Activated T-cell treated with anti-CD3 and anti-CD28 coated beads, Interleukin-2, amount 50 U/mL, for 1 hour (primary cell): ENCODE data around the gene NPDC1.

Source experiments
- DNase-seq: peaks from one replicate; pipeline ENCODE4 v3.0.0-alpha.2; 2020

NPDC1 gene, protein sequence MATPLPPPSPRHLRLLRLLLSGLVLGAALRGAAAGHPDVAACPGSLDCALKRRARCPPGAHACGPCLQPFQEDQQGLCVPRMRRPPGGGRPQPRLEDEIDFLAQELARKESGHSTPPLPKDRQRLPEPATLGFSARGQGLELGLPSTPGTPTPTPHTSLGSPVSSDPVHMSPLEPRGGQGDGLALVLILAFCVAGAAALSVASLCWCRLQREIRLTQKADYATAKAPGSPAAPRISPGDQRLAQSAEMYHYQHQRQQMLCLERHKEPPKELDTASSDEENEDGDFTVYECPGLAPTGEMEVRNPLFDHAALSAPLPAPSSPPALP

DNA sequence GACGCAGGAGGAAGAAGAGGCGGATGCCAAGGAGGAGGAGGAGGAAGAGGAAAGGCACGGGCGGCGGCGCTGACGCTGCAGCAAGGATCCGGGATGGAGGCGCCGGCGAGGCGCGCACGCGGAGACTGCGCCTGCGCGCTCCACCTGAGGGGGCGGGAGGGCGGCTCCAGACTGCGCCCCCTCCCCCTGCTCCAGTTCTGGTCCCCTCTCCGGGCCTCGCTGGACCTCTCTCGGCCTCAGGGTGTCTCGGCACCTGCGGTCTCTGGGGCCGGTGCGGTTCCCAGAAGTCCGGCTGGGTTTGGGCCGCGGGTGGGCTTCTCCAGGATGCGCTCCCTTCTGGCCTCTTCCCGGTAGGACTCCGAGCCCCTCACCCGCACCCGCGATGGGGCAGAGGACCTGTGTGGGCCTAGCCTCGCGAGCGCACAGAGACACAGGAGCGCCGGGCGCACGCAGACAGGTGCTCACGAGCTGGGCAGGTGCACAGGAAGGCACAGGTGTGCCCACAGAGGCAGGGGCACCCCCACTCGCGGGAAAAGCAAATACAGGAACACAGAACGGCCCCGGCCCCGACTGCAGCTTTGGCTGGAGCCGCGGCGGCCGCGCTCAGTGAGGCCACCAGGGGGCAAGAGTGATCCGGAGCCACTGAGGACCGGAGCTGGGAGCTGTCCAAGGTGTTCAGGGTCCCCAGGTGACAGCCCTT, at the start of gene NPDC1:
NPDC1 (minus strand) TSS at position 90 of the 700 bp plus-strand sequence. CDS start 188 bp downstream, outside the sequence.
- DNase-seq: peak; percentile 83

DNA sequence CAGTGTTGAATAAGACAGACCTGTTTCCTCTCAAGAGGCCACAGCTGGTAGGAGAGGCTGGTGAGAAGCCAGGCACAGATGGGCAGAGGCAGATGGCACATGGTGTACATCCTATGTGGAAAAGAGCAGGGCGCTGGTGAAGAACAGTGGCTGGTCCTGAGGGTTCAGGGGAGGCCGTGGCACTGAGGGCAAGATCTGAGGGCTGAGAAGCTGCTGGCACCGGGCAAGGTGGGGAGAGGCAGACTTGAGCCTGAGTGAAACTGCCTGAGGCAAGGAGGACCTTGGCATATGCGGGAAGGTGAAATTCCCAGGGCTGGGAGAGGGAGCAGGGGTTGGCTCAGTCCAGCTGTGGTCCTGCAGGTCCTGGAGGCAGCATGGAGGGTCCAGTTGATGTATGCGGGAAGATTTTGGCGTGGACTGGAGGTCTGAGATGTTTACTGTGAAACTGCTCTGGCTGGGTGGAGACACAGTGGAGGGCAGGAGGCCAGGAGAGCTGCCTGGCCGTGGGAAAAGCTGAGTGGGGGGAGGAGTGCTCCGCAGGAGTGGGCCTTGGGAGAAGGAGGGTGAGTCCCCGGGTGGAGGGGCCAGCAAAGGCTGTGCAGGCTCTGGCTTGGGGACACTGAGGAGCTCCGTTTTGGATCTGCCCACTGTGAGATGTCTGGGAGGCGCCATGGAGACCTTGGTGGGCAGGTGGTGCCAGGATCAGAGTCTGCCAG, 43.4 kb upstream of the NPDC1 start:
- DNase-seq: no peak

DNA sequence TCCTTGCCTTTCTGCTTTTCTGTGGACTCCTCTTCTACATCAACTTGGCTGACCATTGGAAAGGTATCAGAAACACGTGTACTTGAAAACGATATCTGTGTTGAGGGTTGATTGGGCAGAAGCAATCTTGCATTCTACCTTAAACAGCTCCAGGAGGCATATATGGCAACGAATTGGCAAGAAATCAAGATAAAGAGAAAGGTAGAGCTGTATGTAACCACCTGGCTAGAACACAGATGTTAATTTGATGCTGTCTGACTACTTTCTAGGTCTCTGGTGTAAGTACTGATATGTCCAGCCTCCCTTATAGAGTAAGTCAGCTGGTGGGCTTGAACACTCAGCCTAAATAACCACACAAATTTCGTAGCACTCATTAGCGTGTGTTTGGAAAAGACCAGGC, 42.1 kb upstream of the NPDC1 start:
- DNase-seq: no peak

DNA sequence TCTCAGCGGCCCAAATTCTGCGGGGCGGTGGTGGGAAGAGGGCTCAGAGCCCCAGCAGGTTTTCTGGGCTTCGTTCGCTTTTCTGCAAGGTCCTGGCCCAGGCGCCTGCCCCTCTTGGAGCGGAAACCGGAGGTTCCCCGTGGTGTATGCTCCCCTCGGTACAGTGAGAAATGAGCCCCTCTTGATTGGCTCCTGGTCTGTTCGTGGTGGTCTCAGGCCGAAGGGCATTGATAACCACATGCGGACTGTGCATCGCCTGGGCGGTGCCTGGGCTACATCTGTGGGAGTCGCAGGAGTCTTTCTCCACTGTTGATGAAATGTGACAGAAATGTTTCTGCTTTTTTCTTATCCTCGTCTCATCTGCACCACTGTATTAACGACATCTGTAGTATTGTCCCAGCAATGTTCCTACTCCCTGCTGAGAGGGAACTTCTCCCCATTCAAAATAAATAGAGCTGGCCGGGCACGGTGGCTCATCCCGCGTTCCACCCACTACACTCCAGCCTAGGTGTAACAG, 41.5 kb upstream of the NPDC1 start:
- no peak for DNase-seq

DNA sequence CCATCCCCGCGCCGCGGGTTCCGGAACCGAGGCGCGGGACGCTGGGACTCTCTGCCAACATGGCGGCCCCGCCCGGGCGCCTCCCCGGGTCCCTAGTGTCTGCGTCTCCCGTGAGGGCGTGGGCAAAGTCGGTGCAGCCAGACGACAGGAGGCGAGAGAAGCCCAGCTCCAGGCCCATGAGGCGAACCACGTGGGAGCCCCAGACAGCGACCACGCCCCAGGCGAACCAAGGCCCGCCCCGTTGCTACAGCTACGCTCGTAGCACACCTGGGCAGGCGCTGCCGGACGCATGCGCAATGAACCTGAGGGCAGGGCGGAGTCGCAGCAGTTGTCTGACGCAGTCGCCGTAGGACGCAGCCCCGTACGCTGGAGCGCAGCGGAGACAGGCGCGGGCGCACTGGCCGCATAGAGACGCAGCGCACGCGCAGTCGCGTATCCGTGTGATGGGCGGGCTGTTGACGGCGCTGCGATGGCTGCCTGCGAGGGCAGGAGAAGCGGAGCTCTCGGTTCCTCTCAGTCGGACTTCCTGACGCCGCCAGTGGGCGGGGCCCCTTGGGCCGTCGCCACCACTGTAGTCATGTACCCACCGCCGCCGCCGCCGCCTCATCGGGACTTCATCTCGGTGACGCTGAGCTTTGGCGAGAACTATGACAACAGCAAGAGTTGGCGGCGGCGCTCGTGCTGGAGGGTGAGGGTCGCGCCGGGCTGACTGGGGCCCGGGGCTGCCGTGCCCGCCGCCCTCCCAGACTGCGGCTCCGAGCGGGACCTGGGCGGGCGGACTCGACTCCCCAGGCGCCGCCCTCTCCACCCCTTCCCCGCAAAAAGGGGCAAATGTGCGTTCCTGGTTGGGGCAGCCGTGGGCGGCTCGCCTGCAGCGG, 40.8 kb upstream of the NPDC1 start, which contains the start of gene MAN1B1:
MAN1B1 (plus strand) TSS at position 455 of the 878 bp plus-strand sequence; CDS start at position 470, 15 bp downstream.
- peak; percentile 98 for DNase-seq

DNA sequence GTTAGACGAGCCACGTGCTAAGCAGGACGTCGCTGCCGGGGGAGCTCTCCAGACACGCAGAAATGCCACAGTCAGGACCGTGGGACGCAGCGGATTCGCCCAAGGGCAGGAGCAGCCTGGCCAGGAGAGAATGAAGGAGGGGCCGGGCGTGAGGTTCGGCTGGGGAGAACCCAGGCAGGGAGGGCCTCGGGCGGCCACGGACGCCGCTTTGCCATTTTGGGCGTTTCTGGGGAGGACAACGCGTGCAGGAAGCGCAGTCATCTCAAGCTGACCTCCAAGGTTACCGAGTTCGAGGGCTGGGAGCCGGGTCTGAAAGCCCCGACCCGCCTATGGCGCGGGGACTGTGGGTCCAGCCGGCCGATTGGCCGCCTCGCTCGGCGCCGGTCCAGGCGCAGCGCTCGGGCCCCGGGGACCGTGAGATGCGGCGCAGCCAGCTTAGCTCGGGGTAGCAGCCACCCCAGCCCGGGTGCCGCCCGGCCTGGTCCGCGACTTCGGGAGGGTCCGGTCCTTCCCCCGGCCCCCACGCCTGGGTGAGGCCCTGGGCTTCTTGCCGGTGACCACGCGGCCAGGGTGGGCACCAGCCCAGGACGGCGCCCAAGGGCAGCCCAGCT, 40.0 kb upstream of the NPDC1 start:
- no peak for DNase-seq

DNA sequence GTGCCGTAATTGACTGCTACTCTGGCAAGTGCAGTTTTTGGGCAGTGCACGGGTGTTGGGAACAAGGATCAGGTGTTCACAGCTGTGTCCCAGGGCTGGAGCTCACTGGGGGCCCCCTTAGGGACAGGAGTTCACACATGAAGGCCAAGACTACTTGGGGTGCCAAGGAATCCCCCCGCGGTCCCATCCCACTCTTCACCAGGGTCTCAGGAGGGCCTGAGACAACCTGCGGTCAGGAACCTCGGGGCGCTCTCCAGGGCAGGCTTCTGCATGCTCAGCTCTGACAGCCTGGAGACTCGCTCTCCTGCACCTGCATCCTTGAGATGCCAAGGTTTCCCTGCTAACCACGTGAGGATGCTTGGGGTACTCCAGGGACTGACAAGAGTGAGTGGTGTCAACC, 38.5 kb upstream of the NPDC1 start:
- no peak for DNase-seq

DNA sequence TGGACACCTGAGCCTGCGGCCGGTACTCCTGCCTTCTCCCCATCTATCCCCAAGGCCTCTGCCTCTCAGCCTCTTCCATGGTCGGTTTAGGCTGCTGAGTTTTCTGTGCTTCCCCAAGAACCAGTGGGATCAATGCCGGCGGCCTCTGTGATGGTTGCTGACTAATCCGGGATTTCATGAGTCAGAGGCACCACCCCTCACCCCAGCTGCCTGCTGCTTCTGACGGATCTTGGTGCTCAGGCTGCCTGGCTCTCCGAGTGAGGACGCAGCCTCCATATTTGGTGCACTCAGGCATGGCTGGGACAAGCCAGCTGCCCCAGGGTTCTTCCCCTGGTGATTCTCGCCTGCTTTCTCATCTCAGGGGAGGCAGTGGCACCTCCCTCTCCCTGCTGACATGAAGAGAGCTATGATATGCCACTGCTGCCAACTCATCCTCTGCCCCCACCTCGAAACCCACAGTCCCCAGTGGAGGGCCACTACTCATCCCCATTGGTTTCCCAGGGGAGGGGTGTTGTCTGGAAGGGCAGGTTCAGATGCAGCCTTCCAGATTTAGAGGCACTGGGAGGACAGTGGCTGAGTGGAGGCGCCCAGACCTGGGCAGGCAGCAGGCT, 37.5 kb upstream of the NPDC1 start:
- no peak for DNase-seq

DNA sequence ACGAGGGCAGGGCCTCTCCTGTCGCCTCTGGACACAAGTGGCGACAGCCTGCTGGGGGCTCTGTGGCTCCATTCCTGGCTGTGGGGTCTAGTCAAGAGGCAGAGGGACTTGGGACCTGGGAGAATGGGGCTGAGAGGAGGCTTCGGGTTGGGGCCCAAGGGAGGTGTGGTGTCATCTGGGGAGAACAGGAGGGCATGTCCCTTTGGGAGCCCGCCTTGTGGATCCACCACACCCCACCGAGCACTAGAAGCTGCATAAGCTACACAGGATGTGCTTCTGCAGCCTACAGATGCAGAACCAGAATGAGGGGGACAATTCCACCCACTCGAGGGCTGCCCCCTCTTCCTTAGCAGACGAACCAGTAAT, 36.9 kb upstream of the NPDC1 start:
- no peak for DNase-seq

DNA sequence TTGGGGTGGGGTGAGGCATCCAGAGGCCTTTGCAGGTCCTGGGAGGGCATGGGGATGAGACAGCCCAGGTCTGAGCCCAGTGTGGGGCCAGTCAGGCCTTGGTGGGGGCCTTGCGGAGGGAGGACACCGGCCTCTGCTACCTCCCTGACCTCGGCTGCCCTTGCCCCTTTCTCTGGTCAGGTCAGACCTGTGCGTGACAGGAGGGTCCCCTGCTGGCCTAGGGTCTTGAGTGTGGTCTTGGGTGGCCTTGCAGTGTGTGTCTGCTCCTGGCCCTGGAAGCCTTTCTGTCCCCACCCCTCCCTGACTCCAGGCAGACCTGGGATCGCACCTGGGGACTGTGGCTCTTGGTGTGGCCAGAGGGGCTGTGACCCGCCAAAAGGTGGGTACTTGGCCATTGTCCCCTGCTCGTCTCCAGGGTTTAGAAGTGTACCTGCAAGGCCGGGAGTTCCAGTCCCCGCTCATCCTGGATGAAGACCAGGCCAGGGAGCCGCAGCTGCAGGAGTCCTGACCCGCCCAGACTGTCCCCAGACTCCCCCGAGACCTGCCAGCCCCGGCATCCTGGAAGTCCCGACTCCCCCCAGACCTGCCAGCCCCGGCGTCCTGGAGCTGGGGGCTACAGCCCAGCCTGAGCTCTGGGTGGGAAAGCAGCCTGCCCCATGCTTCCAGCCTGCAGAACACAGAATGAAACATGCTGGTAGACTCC, 36.4 kb upstream of the NPDC1 start:
- DNase-seq: no peak

DNA sequence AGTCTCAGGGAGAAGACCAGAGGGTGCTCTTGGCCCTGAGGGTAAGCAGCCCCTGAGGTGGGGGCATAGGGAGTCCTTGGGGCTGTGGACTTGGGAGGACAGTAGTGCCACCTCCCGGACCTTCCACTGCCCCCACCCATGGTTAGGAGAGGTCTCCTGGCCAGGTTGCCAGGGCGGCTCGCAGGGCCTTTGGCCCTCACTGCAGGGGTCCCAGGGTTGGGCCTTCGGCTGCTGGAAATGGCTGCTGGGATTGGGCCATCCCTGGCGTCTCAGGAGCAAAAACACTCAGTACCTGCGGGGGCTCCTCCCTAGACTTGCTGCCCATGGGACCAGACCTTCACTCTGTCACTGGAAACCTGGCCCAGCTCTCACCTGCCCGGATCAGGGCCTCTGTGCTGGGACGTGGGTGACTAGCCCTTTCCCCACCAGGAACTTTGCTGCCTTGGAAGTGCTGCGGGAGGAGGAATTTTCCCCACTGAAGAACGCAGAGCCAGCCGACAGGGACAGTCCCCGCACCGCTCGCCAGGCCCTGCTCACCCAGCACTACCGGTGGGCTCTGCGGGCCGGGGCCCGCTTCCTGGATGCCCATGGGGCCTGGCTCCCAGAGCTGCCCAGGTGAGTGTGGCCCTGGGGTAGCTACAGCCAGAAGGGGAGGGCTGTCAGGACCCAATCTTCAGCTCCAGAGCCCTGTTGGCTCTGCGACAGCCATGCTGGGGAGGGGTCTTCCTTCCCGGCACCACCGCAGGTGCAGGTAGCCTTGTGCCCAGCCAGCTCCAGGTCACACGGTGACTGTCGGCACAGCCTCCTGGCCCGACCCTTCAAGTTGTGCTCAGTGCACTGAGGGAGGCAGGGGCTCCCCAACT, 34.5 kb upstream of the NPDC1 start:
- DNase-seq: no peak

DNA sequence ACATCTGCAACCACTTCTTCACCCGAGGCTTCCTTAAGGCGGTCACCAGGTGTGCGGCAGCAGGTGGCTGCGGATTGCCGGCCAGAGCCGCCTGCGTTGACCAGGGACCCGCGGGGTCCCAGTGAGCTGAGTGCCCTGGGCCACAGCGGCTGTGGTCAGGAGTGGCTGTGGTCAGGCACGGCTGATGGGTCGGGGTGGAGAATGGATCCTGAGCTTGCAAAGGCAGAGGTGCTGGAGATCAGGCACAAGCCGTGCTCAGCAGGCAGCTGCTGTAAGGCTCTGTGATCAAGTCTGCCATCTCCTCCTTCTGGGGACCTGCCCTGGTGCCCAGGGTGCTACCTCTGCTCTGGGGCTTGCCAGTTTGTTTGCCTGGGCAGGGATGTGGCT, 33.4 kb upstream of the NPDC1 start:
- no peak for DNase-seq

DNA sequence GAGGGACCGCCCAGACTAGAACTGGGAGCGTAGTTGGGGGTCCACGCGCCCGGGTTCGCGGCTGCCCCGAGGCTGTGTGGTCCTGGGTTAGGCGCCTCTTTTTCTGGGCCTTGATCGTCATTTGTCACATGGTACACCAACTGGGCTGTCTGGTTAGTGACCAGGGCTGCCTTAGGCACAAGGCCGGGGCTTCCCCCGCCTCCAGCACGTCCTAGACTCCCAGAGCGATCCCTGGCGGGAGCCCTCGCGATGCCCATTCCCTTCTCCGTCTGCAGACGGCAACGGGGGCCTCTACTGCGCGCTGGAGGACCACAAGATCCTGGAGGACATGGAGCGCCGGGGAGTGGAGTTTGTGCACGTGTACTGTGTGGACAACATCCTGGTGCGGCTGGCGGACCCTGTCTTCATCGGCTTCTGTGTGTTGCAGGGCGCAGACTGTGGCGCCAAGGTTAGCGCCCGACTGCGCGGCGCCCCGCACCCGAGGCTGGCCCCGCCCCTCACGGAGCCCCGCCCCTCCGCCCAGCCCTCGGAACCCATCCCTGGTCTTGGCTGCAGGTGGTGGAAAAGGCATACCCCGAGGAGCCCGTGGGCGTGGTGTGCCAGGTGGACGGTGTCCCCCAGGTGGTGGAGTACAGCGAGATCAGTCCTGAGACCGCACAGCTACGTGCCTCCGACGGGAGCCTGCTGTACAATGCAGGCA, 32.9 kb upstream of the NPDC1 start:
- no peak for DNase-seq

DNA sequence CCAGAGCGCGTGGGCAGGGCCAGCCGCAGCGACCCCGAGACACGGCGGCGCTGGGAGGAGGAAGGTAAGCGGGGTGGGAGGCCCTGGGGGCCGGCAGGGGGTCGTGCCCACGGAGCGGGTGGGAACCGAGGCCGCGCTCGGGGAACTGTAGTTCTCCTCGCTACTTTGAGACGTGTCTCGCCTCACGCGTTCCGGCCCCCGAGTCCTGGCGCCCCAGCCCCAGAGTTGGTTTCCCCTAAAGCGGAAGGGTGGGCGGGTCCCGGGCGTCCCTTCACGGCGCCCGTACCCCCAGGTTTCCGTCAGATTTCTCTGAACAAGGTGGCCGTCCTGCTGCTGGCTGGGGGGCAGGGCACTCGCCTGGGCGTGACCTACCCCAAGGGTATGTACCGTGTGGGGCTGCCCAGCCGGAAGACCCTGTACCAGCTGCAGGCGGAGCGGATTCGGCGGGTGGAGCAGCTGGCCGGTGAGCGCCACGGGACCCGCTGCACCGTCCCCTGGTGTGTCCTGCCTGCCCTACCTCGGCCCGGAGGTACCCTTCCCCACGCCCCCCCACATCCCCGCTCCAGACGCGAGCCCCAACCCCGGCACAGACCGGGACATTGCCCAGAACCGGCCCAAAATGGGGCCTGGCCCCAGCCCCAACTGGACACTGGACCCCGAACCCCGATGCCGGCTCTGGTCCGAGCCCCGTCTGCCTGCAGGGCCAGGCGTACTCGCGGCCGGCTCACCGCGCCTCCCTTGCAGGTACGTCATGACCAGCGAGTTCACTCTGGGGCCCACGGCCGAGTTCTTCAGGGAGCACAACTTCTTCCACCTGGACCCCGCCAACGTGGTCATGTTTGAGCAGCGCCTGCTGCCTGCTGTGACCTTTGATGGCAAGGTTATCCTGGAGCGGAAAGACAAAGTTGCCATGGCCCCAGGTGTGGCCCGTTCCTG, 32.0 kb upstream of the NPDC1 start:
- DNase-seq: peak; percentile 50

DNA sequence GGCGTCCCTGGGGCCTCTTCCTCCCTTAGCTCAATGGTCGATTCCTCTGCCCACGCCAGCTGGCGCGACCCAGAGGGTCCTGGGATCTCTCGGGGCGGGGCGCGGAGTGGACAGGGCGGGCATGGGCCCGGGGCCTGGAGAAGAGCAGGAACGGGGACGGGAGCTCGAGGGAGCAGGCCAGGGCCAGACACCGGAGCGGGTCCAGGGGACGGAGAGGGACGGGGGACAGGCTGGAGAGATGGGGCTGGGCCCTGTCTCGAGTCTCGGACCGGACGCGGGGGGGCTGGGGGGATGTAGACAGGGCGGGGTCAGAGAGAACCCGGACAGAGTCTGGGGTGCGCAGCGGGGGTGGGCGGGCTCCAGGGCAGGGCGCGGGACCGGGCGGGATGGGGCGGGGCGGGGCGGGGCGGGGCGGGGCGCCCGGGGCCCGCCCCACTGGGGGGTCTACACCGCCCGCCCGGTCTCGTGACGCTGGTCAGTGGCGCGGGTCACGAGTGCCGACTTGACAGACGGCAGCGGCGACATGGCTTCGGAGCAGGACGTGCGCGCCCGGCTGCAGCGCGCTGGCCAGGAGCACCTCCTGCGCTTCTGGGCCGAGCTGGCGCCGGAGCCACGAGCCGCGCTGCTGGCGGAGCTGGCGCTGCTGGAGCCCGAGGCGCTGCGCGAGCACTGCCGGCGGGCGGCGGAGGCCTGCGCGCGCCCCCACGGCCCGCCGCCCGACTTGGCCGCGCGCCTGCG, 31.2 kb upstream of the NPDC1 start, which contains the start of gene UAP1L1:
UAP1L1 (plus strand) TSS at position 508 of the 738 bp plus-strand sequence; CDS start at position 524, 16 bp downstream.
- peak; percentile 66 for DNase-seq

DNA sequence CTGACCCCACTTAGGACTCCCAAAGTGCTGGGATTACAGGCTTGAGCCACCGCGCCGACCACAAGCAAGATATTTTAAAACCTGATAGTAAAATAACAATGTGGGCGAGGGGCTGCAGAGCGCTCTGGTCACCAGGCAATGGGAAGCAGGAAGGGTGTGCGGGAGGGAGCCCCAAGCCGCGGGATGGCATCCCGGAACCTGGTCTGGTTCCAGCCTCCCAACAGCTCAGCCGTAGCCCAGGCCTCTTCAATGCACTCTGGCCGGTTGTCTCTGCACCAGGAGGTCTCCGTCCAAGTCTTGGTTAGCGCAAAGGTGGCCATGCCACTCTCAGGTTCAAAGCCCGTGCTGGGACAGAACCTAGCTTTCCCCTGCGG, 30.6 kb upstream of the NPDC1 start:
- no peak for DNase-seq

DNA sequence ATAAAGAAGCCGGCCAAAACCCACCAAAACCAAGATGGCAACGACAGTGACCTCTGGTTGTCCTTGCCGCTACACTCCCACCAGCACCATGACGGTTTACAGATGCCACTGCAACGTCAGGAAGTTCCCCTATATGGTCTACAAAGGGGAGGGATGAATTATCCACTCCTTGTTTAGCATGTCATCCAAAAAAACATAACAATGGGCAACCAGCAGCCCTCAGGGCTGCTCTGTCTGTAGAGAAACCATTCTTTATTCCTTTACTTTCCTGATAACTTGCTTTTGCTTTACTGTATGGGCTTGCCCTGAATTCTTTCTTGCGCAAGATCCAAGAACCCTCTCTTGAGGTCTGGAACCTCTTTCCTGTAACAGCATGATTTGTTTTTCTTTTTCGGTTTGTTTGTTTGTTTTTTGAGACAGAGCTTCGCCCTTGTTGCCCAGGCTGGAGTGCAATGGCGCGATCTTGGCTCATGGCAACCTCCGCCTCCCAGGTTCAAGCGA, 29.3 kb upstream of the NPDC1 start:
- DNase-seq: no peak
